CD4-positive, alpha-beta T cell treated with Interleukin-6 at 100 ng/mL for 8 hours (primary cell): ENCODE data around the gene VPS13D.
A peak's percentile ranks its signal among the peaks of the same experiment; 100 is the strongest.

Source experiments
- DNase-seq: peaks from one replicate; pipeline ENCODE4 v3.0.0-alpha.2; 2020; ENCODE audit warnings: mixed read lengths, low spot score

The VPS13D gene

GRCh38 chr1:12229835-12230548 lies at the start of gene VPS13D:
TSS of gene VPS13D (plus strand) at chr1:12230030. CDS start at chr1:12234267, 4,237 bp downstream.
- DNase-seq: peak; percentile 80

- no peak for DNase-seq
Observed at GRCh38 chr1:12180315-12180714, 49.5 kb upstream of the VPS13D start.

- no peak for DNase-seq
Observed at GRCh38 chr1:12180903-12181302, 48.9 kb upstream of the VPS13D start.

GRCh38 chr1:12181568-12181967 lies 48.3 kb upstream of the VPS13D start:
- DNase-seq: no peak

- no peak for DNase-seq
Observed at GRCh38 chr1:12182410-12182984, 47.3 kb upstream of the VPS13D start.

- DNase-seq: no peak
Observed at GRCh38 chr1:12183095-12183794, 46.6 kb upstream of the VPS13D start.

GRCh38 chr1:12184008-12184681 lies 45.7 kb upstream of the VPS13D start:
- no peak for DNase-seq

- DNase-seq: no peak
Observed at GRCh38 chr1:12185036-12185917, 44.6 kb upstream of the VPS13D start.

- DNase-seq: no peak
Observed at GRCh38 chr1:12185918-12186678, 43.7 kb upstream of the VPS13D start.

GRCh38 chr1:12186679-12186985 lies 43.2 kb upstream of the VPS13D start:
- no peak for DNase-seq

- DNase-seq: no peak
Observed at GRCh38 chr1:12188115-12188514, 41.7 kb upstream of the VPS13D start.

GRCh38 chr1:12188657-12189327 lies 41.0 kb upstream of the VPS13D start:
- DNase-seq: no peak

GRCh38 chr1:12189328-12189682 lies 40.5 kb upstream of the VPS13D start:
- no peak for DNase-seq

GRCh38 chr1:12191242-12192032 lies 38.4 kb upstream of the VPS13D start:
- DNase-seq: no peak

- DNase-seq: no peak
Observed at GRCh38 chr1:12194666-12195216, 35.1 kb upstream of the VPS13D start.

- no peak for DNase-seq
Observed at GRCh38 chr1:12195416-12195815, 34.4 kb upstream of the VPS13D start.

GRCh38 chr1:12196641-12197482 lies 33.0 kb upstream of the VPS13D start:
- DNase-seq: no peak

GRCh38 chr1:12197483-12197880 lies 32.3 kb upstream of the VPS13D start:
- no peak for DNase-seq

- no peak for DNase-seq
Observed at GRCh38 chr1:12200208-12200607, 29.6 kb upstream of the VPS13D start.
